Common myeloid progenitor, CD34-positive (primary cell): ENCODE data around the gene CLPSL2.
"Not testable (repeated sequence)": the region's sequence is repeated elsewhere in the genome, so short reads cannot be mapped to it uniquely, and the experiment has no call there.

ENCODE experiments used
- CTCF ChIA-PET: fragments of 350-600 bp; sonication (Branson Sonifier 250); formaldehyde crosslinking; loops from one replicate; lab custom pipeline; 2021; ENCODE audit warnings: antibody characterized with exemption; lab: Charles Lee
- POLR2A ChIA-PET: fragments of 350-600 bp; sonication (Branson Sonifier 250); formaldehyde crosslinking; loops from one replicate; lab custom pipeline; 2021; ENCODE audit warnings: antibody characterized with exemption; lab: Charles Lee
- DNase-seq, 3 donors: peaks; one replicate each; pipeline versions ENCODE4 v3.0.0 to v3.0.0-alpha.2; 2013
- H3K27ac ChIP-seq, 2 experiments: 1 replicate in 1 of 2; 2 replicates in 1 of 2; pipeline ENCODE4 v1.7.0; 2013; ENCODE audit warnings: inconsistent platforms in 2 of 2, low read length in 2 of 2, mild to moderate bottlenecking in 2 of 2, low read depth in 1 of 2, moderate library complexity in 1 of 2; ENCODE audit not compliant: severe bottlenecking in 2 of 2, insufficient read depth in 1 of 2, poor library complexity in 1 of 2
- H3K27me3 ChIP-seq, 5 experiments: replicated peaks in 2 of 5; 1 replicate in 3 of 5; 2 replicates in 2 of 5; pipeline versions ENCODE4 v1.6.1 to v1.7.0; 2013; ENCODE audit warnings: low read length in 4 of 5, mild to moderate bottlenecking in 2 of 5, moderate library complexity in 2 of 5, inconsistent platforms in 1 of 5; ENCODE audit not compliant: insufficient read depth in 5 of 5, control insufficient read depth in 4 of 5
- H3K36me3 ChIP-seq, 4 experiments: 1 replicate in 2 of 4; 2 replicates in 2 of 4; pipeline versions ENCODE4 v1.6.1 to v1.7.0; 2013; ENCODE audit warnings: low read length in 3 of 4, control low read depth in 1 of 4, mild to moderate bottlenecking in 1 of 4; ENCODE audit not compliant: control insufficient read depth in 4 of 4, insufficient read depth in 4 of 4
- H3K4me1 ChIP-seq, 4 experiments: 1 replicate in 3 of 4; 2 replicates in 1 of 4; pipeline versions ENCODE4 v1.6.1 to v1.7.1; 2013; ENCODE audit warnings: low read length in 3 of 4, mild to moderate bottlenecking in 3 of 4, control low read depth in 1 of 4, inconsistent platforms in 1 of 4, moderate library complexity in 1 of 4; ENCODE audit not compliant: control insufficient read depth in 4 of 4, insufficient read depth in 4 of 4; ENCODE audit errors: control extremely low read depth in 1 of 4
- H3K4me3 ChIP-seq, 7 experiments: 1 replicate in 4 of 7; 2 replicates in 3 of 7; pipeline versions ENCODE4 v1.5.1 to v1.7.0; 2013; ENCODE audit warnings: mild to moderate bottlenecking in 7 of 7, low read length in 6 of 7, moderate library complexity in 6 of 7, inconsistent platforms in 2 of 7, low read depth in 2 of 7, control low read depth in 1 of 7; ENCODE audit not compliant: insufficient read depth in 4 of 7, control insufficient read depth in 1 of 7; ENCODE audit errors: extremely low read depth in 1 of 7
- H3K9me3 ChIP-seq, 5 experiments: 1 replicate in 4 of 5; 2 replicates in 1 of 5; pipeline versions ENCODE4 v1.6.1 to v1.7.1; 2013; ENCODE audit warnings: low read length in 4 of 5, mild to moderate bottlenecking in 2 of 5, inconsistent platforms in 1 of 5, low read depth in 1 of 5, moderate library complexity in 1 of 5; ENCODE audit not compliant: control insufficient read depth in 4 of 5, insufficient read depth in 2 of 5; ENCODE audit errors: control extremely low read depth in 1 of 5
- WGBS: methylation state at CpG from one replicate; pipeline ENCODE4 v1.1.5; 2013; ENCODE audit not compliant: insufficient coverage; 5-methylcytosine and 5-hydroxymethylcytosine counted together

The CLPSL2 gene

DNA sequence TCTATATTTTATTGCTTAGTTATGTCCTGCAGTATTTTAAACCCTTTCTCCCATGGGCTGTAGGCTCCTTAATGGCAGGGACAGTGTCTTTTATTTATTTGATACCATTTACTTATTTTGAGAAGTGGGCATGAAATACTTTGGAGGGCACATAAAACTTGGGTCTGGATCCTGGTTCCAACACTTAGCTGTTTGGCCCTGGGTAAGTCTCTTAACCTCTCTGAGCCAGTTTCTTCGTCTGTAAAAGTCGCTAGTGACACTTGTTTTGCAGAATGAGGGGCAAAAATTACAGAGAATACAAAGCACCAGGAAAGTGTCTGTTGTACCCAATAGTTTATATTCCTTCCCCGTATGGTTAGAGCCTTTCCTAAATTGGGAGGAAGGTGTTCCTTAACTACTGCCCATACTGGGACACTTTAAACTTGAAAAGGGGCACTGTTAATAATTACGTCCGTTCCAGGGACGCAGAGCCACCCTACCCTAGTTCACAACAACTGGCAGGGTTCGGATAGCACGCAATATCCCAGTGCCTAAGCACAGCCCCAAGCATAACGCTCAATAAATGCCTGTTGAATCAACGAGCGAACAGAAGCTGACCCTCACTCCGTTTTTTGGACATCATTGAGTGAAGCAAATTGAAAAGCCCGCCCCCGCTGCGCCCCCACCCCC lies 45.5 kb upstream of the CLPSL2 start:
- Histone ChIP-seq H3K9me3 (no peaks in the 10 kb centered on the region), H3K27ac (peak overlapping the region in 1 of 2 experiments; percentile 60), H3K4me3 (peak overlapping the region in 6 of 7 experiments; percentile 16 to 81 (median 56)), H3K4me1 (peaks cover 34 to 88% (median 74%) of the 10 kb centered on the region in 4 experiments), H3K27me3 (no peaks in the 10 kb centered on the region), H3K36me3 (no peaks in the 10 kb centered on the region)
- 16% methylated on average over 10 of the region's 15 CpGs for WGBS
- POLR2A ChIA-PET: interaction anchor here (0.5 kb wide), 1 partner anchor 48 kb away, joined by 8 read pairs; no protein-coding TSS in a partner anchor
- CTCF ChIA-PET: interaction anchor here (0.6 to 7.9 kb wide), 7 partner anchors 20 to 147 kb away, joined by 3 to 73 read pairs (median 3); no protein-coding TSS in a partner anchor
- DNase-seq: no peak

DNA sequence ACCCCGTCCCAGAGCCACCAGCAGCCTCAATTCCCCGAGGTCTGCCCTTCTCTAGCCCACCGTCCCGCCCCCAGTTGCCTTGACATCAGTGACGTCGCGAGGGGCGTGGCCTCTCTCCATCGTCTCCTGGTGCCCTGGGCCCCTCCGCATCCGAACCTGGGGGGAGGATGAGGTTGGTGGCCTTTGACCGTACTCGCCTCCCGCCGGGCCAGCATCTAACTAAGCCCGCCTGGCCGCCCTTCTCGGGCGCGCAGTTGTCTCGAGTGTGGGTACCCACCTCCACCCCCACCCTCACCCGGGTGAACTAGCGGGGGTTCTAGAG lies 45.0 kb upstream of the CLPSL2 start:
- POLR2A ChIA-PET: no interaction called here
- no peaks in the 10 kb centered on the region for H3K27me3 ChIP-seq
- no peaks in the 10 kb centered on the region for H3K9me3 ChIP-seq
- CTCF ChIA-PET: interaction anchor here (0.6 to 7.9 kb wide), 7 partner anchors 21 to 147 kb away, joined by 3 to 73 read pairs (median 3); no protein-coding TSS in a partner anchor
- H3K4me1 ChIP-seq: peaks cover 34 to 88% (median 73%) of the 10 kb centered on the region in 4 experiments
- WGBS: 0% methylated on average over 4 of the region's 23 CpGs
- peak overlapping the region; percentile 72 to 83 for H3K27ac ChIP-seq
- peak; percentile 88 to 92 (median 92) for DNase-seq
- H3K36me3 ChIP-seq: no peaks in the 10 kb centered on the region
- H3K4me3 ChIP-seq: peak overlapping the region; percentile 61 to 81 (median 66)

DNA sequence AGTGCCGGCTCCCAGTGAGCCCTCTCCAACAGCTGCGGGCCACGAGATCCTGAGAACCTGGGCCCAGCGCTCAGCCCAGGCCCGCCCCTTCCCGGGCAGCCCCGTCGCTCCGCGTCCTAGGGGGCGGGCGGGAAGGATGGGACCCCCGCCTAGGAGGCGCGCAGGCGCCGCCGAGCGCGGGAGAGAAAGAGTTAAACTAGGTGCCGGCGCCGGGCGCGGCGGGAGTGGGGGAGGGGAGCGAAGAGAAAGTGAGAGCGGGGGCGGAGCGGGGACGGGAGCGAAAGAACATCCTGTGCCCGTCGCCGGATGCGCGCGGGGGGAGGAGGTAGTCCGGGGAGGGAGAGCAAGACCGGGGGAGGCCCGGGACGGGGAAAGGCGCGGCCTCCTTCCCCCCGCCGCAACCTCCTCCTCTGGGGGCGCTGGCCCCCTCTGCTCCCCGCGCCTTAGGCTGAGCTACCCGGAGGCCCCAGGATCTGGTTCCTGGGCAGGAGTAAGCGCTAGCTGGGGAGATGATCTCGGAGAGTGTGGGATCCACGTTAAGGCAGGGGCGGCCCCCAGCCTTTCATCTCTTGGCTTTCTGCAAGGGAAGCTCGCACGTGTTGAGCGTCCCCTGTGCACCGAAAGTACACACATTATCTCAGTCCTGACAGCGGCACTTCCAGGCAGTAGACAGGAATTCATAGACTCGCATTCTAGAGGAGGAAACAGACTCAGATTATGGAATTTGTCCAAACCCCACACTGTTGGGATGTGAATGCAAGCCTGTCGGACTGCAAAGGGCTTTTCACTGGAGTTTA lies 44.5 kb upstream of the CLPSL2 start:
- ChIA-PET POLR2A (no interaction called here), CTCF (interaction anchor here (0.6 to 7.9 kb wide), 14 partner anchors 21 to 168 kb away, joined by 3 to 73 read pairs (median 3); no protein-coding TSS in a partner anchor)
- Histone ChIP-seq H3K36me3 (no peaks in the 10 kb centered on the region), H3K27ac (peak overlapping the region; percentile 72 to 83), H3K9me3 (no peaks in the 10 kb centered on the region), H3K4me3 (peak overlapping the region; percentile 61 to 81 (median 66)), H3K27me3 (no peaks in the 10 kb centered on the region), H3K4me1 (peaks cover 29 to 85% (median 68%) of the 10 kb centered on the region in 4 experiments)
- DNase-seq: peak; percentile 84 to 91 (median 90)
- WGBS: under 1% methylated on average over 32 of the region's 61 CpGs

DNA sequence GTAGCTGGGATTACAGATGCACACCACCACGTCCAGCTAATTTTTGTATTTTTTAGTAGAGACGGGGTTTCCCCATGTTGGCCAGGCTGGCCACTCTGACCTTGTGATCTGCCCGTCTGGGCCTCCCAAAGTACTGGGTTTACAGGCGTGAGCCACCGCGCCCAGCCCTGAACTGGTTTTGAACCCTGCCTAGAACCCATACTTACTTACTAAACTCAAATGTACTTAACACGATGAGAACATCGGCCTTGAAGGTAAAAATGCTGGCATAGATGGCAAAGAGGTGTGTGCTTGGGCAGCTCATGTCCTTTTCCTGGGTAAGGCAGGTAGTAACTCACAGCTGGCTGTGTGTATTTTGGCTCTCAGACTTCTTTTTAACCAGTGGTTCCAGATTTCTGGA lies 42.8 kb upstream of the CLPSL2 start:
- Histone ChIP-seq H3K9me3 (no peaks in the 10 kb centered on the region), H3K27me3 (no peaks in the 10 kb centered on the region), H3K4me1 (peaks cover 26 to 76% (median 54%) of the 10 kb centered on the region in 4 experiments), H3K36me3 (no peaks in the 10 kb centered on the region), H3K4me3 (no peak overlapping the region), H3K27ac (no peak overlapping the region)
- POLR2A ChIA-PET: no interaction called here
- CTCF ChIA-PET: interaction anchor here (0.8 to 7.9 kb wide), 16 partner anchors 8 to 437 kb away, joined by 3 to 73 read pairs (median 4); no protein-coding TSS in a partner anchor
- DNase-seq: no peak
- WGBS: 95% methylated on average over 4 of the region's 8 CpGs

DNA sequence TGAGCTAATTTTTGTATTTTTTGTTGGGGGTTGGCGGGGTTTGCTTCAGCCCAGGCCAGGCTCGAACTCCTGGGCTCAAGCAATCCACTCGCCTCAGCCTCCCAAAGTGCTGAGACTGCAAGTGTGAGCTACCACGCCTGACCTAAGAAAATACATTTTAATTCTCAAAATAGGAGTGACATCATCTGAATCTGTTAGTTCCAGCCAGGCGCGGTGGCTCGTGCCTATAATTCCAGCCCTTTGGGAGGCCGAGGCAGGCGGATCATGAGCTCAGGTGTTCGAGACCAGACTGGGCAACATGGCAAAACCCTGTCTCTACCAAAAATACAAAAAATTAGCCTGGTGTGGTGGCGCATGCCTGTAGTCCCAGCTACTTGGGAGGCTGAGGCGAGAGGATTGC lies 42.1 kb upstream of the CLPSL2 start:
- POLR2A ChIA-PET, H3K27ac ChIP-seq, H3K36me3 ChIP-seq, H3K9me3 ChIP-seq, DNase-seq, H3K4me3 ChIP-seq, H3K27me3 ChIP-seq: not testable (repeated sequence)
- CTCF ChIA-PET: interaction anchor here (0.6 to 7.9 kb wide), 17 partner anchors 9 to 438 kb away, joined by 3 to 73 read pairs (median 4); no protein-coding TSS in a partner anchor
- peaks cover 23 to 69% (median 47%) of the 10 kb centered on the region in 4 experiments for H3K4me1 ChIP-seq
- WGBS: 96% methylated on average over 8 of the region's 12 CpGs

DNA sequence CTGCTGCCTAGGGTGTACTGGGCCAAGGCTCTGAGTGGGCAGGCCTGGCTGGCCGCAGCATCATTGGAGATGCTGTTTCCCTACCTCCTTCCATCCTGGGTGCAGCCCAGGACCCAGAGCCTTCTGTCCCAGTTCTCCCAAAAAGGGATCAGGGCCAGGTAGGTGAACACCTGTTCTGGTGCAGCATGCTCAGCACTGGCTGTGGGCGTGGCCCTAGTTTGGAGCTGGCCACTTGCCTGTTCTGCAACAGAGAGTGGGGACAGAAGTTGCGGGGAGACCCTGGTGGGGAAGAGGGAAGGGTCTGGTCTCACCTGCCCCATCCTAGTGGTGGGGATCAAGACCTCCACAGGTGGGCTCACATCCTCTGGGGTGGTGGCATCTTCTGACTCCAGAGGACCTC lies 40.9 kb upstream of the CLPSL2 start:
- Histone ChIP-seq H3K27ac (no peak overlapping the region), H3K36me3 (no peaks in the 10 kb centered on the region), H3K4me1 (peaks cover 16 to 58% (median 39%) of the 10 kb centered on the region in 4 experiments), H3K4me3 (no peak overlapping the region), H3K9me3 (no peaks in the 10 kb centered on the region), H3K27me3 (no peaks in the 10 kb centered on the region)
- 96% methylated on average over 3 of the region's 3 CpGs for WGBS
- CTCF ChIA-PET: interaction anchor here (0.6 to 7.5 kb wide), 14 partner anchors 11 to 439 kb away, joined by 3 to 102 read pairs (median 8); no protein-coding TSS in a partner anchor
- no peak for DNase-seq
- POLR2A ChIA-PET: no interaction called here
